Measurements from ENCODE around the gene CFAP69.

CFAP69 gene

DNA sequence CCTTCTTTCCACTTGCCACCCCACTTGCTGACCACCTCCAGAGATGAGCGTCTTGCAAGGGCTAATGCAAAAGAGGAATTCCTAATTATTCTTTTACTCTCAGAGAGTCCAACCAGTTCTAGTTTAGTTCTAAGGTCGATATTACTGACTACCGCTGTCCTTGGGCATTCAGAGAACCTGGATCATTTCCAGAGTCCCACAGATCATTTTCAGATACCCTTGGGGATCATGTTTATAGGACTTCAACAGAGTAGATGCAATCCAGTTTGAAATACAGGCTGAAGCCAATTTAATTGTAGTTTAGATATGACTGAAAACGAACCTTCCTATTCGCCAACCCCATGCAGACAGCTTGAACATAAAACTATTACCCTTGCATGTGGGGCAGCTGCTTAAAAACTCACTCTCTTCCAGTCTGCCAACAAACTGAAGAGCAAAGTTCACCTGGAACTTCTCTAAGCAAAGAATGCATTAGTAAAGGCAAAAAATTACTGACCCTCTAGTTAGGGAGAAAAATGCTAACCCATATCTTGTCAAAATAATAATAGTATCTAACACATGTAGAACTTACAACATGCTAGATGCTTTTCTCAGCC is 22.4 kb downstream of the CFAP69 start:
- H3K4me3 ChIP-seq (ENCODE audit: control insufficient read depth in 1 of 7, extremely low read depth in 1 of 7, insufficient read depth in 4 of 7, low read depth in 2 of 7, low read length in 6 of 7), result no peak overlapping the region
- ChIA-PET POLR2A (no interaction called here), CTCF (interaction anchor here (1.0 to 1.3 kb wide), 2 partner anchors 10 to 31 kb away, joined by 4 read pairs; no protein-coding TSS in a partner anchor)
- DNase-seq, result no peak
- no peaks in the 10 kb centered on the region for H3K4me1 ChIP-seq (ENCODE audit: control extremely low read depth in 1 of 4, control insufficient read depth in 4 of 4, insufficient read depth in 4 of 4, low read length in 3 of 4)
- no peaks in the 10 kb centered on the region for H3K9me3 ChIP-seq (ENCODE audit: control extremely low read depth in 1 of 5, control insufficient read depth in 4 of 5, insufficient read depth in 2 of 5, low read depth in 1 of 5, low read length in 4 of 5)
- no peak overlapping the region for H3K27ac ChIP-seq (ENCODE audit: insufficient read depth in 1 of 2, low read depth in 1 of 2, low read length in 2 of 2, poor library complexity in 1 of 2, severe bottlenecking in 2 of 2)
- WGBS (ENCODE audit: insufficient coverage), result 97% methylated on average over 3 of the region's 5 CpGs
- H3K27me3 ChIP-seq (replicated peaks in 2 of 5; ENCODE audit: control insufficient read depth in 4 of 5, insufficient read depth in 5 of 5, low read length in 4 of 5), result peaks cover 0 to 4% (median 0%) of the 10 kb centered on the region in 5 experiments
- no peaks in the 10 kb centered on the region for H3K36me3 ChIP-seq (ENCODE audit: control insufficient read depth in 4 of 4, insufficient read depth in 4 of 4, low read length in 3 of 4)

DNA sequence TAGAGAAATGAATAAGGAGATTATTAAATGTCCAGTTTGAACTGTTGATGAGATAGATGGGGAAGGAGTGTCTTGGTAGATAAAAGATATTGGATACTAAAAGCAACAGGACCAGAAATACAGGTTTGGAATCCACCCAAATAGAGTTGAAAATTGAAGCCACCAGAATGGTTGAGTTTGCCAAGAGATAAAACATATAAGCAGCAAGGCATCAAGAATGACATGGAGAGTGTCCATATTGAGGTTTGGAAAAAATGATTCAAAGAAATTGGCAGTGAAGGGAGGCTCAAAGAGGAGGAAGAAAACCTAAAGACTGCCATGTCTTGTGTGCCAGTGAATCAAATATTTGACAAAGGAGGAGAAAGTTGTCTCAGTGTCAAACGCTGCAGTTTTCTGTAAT is 24.2 kb downstream of the CFAP69 start:
- no peak overlapping the region for H3K27ac ChIP-seq (ENCODE audit: insufficient read depth in 1 of 2, low read depth in 1 of 2, low read length in 2 of 2, poor library complexity in 1 of 2, severe bottlenecking in 2 of 2)
- no peaks in the 10 kb centered on the region for H3K9me3 ChIP-seq (ENCODE audit: control extremely low read depth in 1 of 5, control insufficient read depth in 4 of 5, insufficient read depth in 2 of 5, low read depth in 1 of 5, low read length in 4 of 5)
- H3K36me3 ChIP-seq (ENCODE audit: control insufficient read depth in 4 of 4, insufficient read depth in 4 of 4, low read length in 3 of 4), result no peaks in the 10 kb centered on the region
- no peak overlapping the region for H3K4me3 ChIP-seq (ENCODE audit: control insufficient read depth in 1 of 7, extremely low read depth in 1 of 7, insufficient read depth in 4 of 7, low read depth in 2 of 7, low read length in 6 of 7)
- no peaks in the 10 kb centered on the region for H3K4me1 ChIP-seq (ENCODE audit: control extremely low read depth in 1 of 4, control insufficient read depth in 4 of 4, insufficient read depth in 4 of 4, low read length in 3 of 4)
- no peak for DNase-seq
- WGBS (ENCODE audit: insufficient coverage), result 89% methylated on average over 1 of the region's 1 CpG
- ChIA-PET POLR2A (no interaction called here), CTCF (interaction anchor here (1.3 kb wide), 1 partner anchor 10 kb away, joined by 4 read pairs; no protein-coding TSS in a partner anchor)
- peaks cover 0 to 4% (median 0%) of the 10 kb centered on the region in 5 experiments for H3K27me3 ChIP-seq (replicated peaks in 2 of 5; ENCODE audit: control insufficient read depth in 4 of 5, insufficient read depth in 5 of 5, low read length in 4 of 5)

GRCh38 chr7:90270431-90271178 is 25.6 kb downstream of the CFAP69 start:
- no peaks in the 10 kb centered on the region for H3K36me3 ChIP-seq (ENCODE audit: control insufficient read depth in 4 of 4, insufficient read depth in 4 of 4, low read length in 3 of 4)
- no peak overlapping the region for H3K27ac ChIP-seq (ENCODE audit: insufficient read depth in 1 of 2, low read depth in 1 of 2, low read length in 2 of 2, poor library complexity in 1 of 2, severe bottlenecking in 2 of 2)
- ChIA-PET CTCF (interaction anchor here (0.6 kb wide), 1 partner anchor 106 kb away, joined by 3 read pairs; no protein-coding TSS in a partner anchor), POLR2A (no interaction called here)
- no peak for DNase-seq
- H3K27me3 ChIP-seq (replicated peaks in 2 of 5; ENCODE audit: control insufficient read depth in 4 of 5, insufficient read depth in 5 of 5, low read length in 4 of 5), result peaks cover 0 to 4% (median 0%) of the 10 kb centered on the region in 5 experiments
- H3K4me3 ChIP-seq (ENCODE audit: control insufficient read depth in 1 of 7, extremely low read depth in 1 of 7, insufficient read depth in 4 of 7, low read depth in 2 of 7, low read length in 6 of 7), result no peak overlapping the region
- no peaks in the 10 kb centered on the region for H3K4me1 ChIP-seq (ENCODE audit: control extremely low read depth in 1 of 4, control insufficient read depth in 4 of 4, insufficient read depth in 4 of 4, low read length in 3 of 4)
- H3K9me3 ChIP-seq (ENCODE audit: control extremely low read depth in 1 of 5, control insufficient read depth in 4 of 5, insufficient read depth in 2 of 5, low read depth in 1 of 5, low read length in 4 of 5), result no peaks in the 10 kb centered on the region
- no CpG with 5 or more reads among the region's 2 CpGs for WGBS (ENCODE audit: insufficient coverage)

GRCh38 chr7:90271753-90272152 is 26.8 kb downstream of the CFAP69 start:
- Histone ChIP-seq H3K9me3 (ENCODE audit: control extremely low read depth in 1 of 5, control insufficient read depth in 4 of 5, insufficient read depth in 2 of 5, low read depth in 1 of 5, low read length in 4 of 5) (no peaks in the 10 kb centered on the region), H3K27me3 (replicated peaks in 2 of 5; ENCODE audit: control insufficient read depth in 4 of 5, insufficient read depth in 5 of 5, low read length in 4 of 5) (peaks cover 0 to 4% (median 0%) of the 10 kb centered on the region in 5 experiments), H3K27ac (ENCODE audit: insufficient read depth in 1 of 2, low read depth in 1 of 2, low read length in 2 of 2, poor library complexity in 1 of 2, severe bottlenecking in 2 of 2) (no peak overlapping the region), H3K4me1 (ENCODE audit: control extremely low read depth in 1 of 4, control insufficient read depth in 4 of 4, insufficient read depth in 4 of 4, low read length in 3 of 4) (no peaks in the 10 kb centered on the region), H3K36me3 (ENCODE audit: control insufficient read depth in 4 of 4, insufficient read depth in 4 of 4, low read length in 3 of 4) (no peaks in the 10 kb centered on the region), H3K4me3 (ENCODE audit: control insufficient read depth in 1 of 7, extremely low read depth in 1 of 7, insufficient read depth in 4 of 7, low read depth in 2 of 7, low read length in 6 of 7) (no peak overlapping the region)
- no peak for DNase-seq
- ChIA-PET POLR2A (no interaction called here), CTCF (no interaction called here)
- WGBS (ENCODE audit: insufficient coverage), result no CpG with 5 or more reads among the region's 2 CpGs

- WGBS (ENCODE audit: insufficient coverage), result 100% methylated on average over 1 of the region's 2 CpGs
- CTCF ChIA-PET, result no interaction called here
Observed at GRCh38 chr7:90272242-90272641, 27.3 kb downstream of the CFAP69 start.

DNA sequence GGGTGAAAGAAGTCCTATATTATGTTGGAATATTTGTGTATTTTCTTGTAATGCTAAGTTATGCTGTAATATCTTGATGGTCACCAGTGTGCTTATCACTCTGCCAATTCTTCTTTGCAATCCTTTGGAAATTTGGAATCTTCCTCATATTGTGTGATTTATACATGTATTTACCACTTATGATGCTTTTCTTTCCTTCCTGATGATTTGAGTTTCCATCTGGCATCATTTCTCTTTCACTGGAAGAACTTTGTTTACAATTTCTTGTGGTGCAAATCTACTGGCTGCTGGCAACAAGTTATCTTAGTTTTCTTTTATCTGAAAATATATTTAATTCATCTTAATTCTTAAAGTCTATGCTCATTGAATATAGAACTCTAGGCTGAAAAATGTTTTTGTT is 29.2 kb downstream of the CFAP69 start:
- Histone ChIP-seq H3K27me3 (replicated peaks in 2 of 5; ENCODE audit: control insufficient read depth in 4 of 5, insufficient read depth in 5 of 5, low read length in 4 of 5) (no peaks in the 10 kb centered on the region), H3K4me3 (ENCODE audit: control insufficient read depth in 1 of 7, extremely low read depth in 1 of 7, insufficient read depth in 4 of 7, low read depth in 2 of 7, low read length in 6 of 7) (no peak overlapping the region), H3K27ac (ENCODE audit: insufficient read depth in 1 of 2, low read depth in 1 of 2, low read length in 2 of 2, poor library complexity in 1 of 2, severe bottlenecking in 2 of 2) (no peak overlapping the region), H3K9me3 (ENCODE audit: control extremely low read depth in 1 of 5, control insufficient read depth in 4 of 5, insufficient read depth in 2 of 5, low read depth in 1 of 5, low read length in 4 of 5) (no peaks in the 10 kb centered on the region), H3K36me3 (ENCODE audit: control insufficient read depth in 4 of 4, insufficient read depth in 4 of 4, low read length in 3 of 4) (no peaks in the 10 kb centered on the region), H3K4me1 (ENCODE audit: control extremely low read depth in 1 of 4, control insufficient read depth in 4 of 4, insufficient read depth in 4 of 4, low read length in 3 of 4) (no peaks in the 10 kb centered on the region)
- ChIA-PET POLR2A (no interaction called here), CTCF (no interaction called here)
- DNase-seq, result no peak

More at GRCh38 chr7:90272242-90272641, 27.3 kb downstream of the CFAP69 start:
- Histone ChIP-seq H3K36me3 (ENCODE audit: control insufficient read depth in 4 of 4, insufficient read depth in 4 of 4, low read length in 3 of 4) (no peaks in the 10 kb centered on the region), H3K9me3 (ENCODE audit: control extremely low read depth in 1 of 5, control insufficient read depth in 4 of 5, insufficient read depth in 2 of 5, low read depth in 1 of 5, low read length in 4 of 5) (no peaks in the 10 kb centered on the region), H3K27me3 (replicated peaks in 2 of 5; ENCODE audit: control insufficient read depth in 4 of 5, insufficient read depth in 5 of 5, low read length in 4 of 5) (peaks cover 0 to 3% (median 0%) of the 10 kb centered on the region in 5 experiments), H3K4me3 (ENCODE audit: control insufficient read depth in 1 of 7, extremely low read depth in 1 of 7, insufficient read depth in 4 of 7, low read depth in 2 of 7, low read length in 6 of 7) (no peak overlapping the region), H3K27ac (ENCODE audit: insufficient read depth in 1 of 2, low read depth in 1 of 2, low read length in 2 of 2, poor library complexity in 1 of 2, severe bottlenecking in 2 of 2) (no peak overlapping the region), H3K4me1 (ENCODE audit: control extremely low read depth in 1 of 4, control insufficient read depth in 4 of 4, insufficient read depth in 4 of 4, low read length in 3 of 4) (no peaks in the 10 kb centered on the region)
- POLR2A ChIA-PET, result no interaction called here
- DNase-seq, result no peak

DNA sequence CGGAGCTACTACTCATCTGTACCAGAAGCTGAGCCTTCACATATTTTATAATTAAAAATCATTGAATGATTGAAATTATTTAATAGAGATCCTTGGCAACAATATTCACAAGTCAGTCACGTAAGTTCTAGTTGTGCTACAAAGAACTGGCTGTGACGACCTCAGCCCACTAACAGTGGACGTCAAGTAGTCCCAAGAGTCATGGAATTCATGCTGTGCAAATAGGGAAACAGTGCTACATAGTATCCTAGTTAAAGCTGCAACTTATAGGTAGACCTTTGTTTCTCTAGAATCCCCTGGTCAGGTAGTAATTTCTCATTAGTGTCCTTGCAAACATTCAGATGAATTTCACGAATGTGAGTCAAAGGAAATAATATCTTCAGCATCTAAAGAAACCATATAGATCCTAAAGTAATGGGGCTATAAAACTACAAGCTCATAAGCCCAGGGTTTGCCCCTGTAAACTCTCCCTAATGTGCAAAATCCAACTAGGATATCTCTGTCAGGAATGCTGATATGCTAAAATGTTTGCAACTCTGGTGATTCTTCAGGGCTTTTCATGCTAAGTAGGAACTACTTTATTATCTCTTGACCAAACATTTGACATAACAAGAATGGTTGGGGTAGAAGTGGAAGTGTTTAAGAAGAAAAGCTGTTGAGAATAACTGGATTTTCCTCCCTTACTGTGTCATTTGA is 31.2 kb downstream of the CFAP69 start:
- DNase-seq, result no peak
- Histone ChIP-seq H3K27ac (ENCODE audit: insufficient read depth in 1 of 2, low read depth in 1 of 2, low read length in 2 of 2, poor library complexity in 1 of 2, severe bottlenecking in 2 of 2) (no peak overlapping the region), H3K4me3 (ENCODE audit: control insufficient read depth in 1 of 7, extremely low read depth in 1 of 7, insufficient read depth in 4 of 7, low read depth in 2 of 7, low read length in 6 of 7) (no peak overlapping the region), H3K4me1 (ENCODE audit: control extremely low read depth in 1 of 4, control insufficient read depth in 4 of 4, insufficient read depth in 4 of 4, low read length in 3 of 4) (no peaks in the 10 kb centered on the region), H3K9me3 (ENCODE audit: control extremely low read depth in 1 of 5, control insufficient read depth in 4 of 5, insufficient read depth in 2 of 5, low read depth in 1 of 5, low read length in 4 of 5) (no peaks in the 10 kb centered on the region), H3K36me3 (ENCODE audit: control insufficient read depth in 4 of 4, insufficient read depth in 4 of 4, low read length in 3 of 4) (no peaks in the 10 kb centered on the region), H3K27me3 (replicated peaks in 2 of 5; ENCODE audit: control insufficient read depth in 4 of 5, insufficient read depth in 5 of 5, low read length in 4 of 5) (peaks cover 0 to 2% (median 0%) of the 10 kb centered on the region in 5 experiments)
- CTCF ChIA-PET, result interaction anchor here (1.1 to 1.3 kb wide), 2 partner anchors 21 to 25 kb away, joined by 3 read pairs; no protein-coding TSS in a partner anchor
- POLR2A ChIA-PET, result no interaction called here
- 95% methylated on average over 2 of the region's 5 CpGs for WGBS (ENCODE audit: insufficient coverage)

All from common myeloid progenitor, CD34-positive (primary cell).